ENCODE results near the gene POLD3.
"Not testable (repeated sequence)": the region's sequence is repeated elsewhere in the genome, so short reads cannot be mapped to it uniquely, and the experiment has no call there.

POLD3 gene

DNA sequence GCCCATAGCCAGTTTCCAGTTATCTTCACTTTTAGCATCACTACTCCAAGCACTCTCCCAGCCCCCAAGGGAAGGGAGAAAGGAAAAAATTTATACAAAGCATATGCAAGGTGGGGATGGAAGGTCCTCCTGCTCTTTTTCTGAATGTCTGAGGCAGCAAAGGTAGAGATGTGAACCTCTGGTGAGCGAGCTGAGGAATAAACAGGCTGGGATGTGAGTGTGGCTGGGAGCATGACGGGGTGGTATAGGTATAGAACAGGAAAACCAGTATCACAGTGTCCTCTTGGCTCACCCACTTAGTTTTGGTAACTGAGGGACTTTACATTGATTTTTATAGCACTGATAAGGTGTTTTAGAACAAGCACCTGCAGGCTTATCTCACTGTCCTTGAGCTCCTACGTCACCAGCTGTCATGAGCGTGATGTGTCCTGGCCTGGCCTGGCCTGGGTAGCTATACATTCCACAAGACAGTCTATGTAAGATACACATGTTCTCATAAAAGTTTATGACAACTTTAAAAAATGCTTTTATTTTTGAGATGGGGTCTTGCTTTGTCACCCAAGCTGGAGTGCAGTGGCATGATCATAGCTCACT, 10.3 kb upstream of the POLD3 start:
- DNase-seq (ENCODE audit: low read depth) = no peak

DNA sequence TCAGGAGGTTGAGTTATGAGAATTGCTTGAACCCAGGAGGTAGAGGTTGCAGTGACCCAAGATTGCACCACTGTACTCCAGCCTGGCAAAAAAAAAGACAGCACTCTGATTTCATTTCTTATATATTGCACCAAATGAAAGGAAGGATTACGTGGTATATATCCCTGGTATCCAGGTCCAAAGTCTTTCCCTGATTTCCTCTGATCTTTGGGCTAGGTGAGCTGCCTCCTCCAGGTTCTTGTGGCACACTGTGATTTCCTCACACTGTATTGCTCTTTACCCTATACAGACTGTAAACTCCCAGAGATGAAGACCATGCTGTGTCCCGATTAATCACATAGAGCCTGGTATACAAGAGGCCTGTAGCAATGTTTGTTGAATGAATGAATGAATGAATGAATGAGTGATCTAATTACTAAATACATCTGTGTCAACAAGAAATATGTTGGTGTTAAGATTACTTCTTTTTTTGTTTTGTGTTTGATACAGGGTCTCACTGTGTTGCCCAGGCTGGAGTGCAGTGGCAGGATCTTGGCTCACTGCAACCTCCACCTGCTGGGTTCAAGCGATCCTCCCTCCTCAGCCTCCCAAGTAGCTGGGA, 9.3 kb upstream of the POLD3 start:
- no peak for DNase-seq (ENCODE audit: low read depth)

DNA sequence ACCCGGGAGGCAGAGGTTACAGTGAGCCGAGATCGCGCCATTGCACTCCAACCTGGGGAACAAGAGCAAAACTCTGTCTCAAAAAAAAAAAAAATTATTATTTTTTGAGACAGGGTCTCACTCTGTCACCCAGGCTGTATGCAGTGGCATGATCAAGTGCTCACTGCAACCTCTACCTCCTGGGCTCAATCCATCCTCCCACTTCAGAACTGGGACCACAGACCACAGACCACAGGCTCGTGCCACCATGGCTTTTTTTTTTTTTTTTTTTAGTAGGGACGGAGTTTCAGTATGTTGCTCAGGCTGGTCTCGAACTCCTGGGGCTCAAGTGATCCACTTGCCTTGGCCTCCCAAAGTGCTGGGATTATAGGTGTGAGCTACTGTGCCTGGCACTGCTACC, 1.9 kb upstream of the POLD3 start:
- not testable (repeated sequence) for DNase-seq (ENCODE audit: low read depth)

DNA sequence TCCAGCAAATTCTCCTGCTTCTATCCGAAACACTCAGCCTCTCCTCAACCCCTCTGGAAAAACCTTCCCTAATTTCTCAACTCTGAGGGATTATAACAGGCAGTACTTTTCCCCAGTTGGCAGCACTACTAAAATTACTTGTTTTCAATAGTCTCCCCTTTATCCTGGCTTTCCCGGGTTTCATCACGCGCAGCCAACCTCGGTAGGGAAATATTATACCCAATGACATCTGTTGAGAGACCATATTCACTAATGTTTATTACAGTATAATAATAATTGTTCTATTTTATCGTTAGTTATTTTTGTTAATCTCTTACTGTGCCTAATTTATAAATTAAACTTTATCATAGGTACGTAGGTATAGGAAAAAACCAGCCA, 330 bp upstream of the POLD3 start:
- no peak for DNase-seq (ENCODE audit: low read depth)

DNA sequence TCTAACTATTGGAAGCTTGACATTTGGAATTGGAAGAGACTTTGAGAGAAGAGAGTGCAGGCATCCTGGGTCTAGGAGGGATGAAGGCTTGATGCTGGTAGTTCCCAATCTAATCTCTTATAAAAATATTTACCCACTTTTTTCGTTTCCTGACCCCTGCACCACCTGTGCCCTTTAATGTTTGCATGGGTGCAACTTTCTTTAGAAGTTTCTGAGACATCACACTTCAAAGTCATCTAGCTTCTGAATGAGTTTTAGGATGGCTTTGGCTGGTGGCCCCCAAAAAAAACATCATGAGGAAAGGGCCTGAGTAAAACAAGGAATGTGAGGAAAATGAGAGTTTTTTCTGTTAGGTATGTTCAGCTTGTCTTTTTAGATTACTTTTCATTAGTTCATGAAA, 1.1 kb downstream of the POLD3 start:
- no peak for DNase-seq (ENCODE audit: low read depth)

DNA sequence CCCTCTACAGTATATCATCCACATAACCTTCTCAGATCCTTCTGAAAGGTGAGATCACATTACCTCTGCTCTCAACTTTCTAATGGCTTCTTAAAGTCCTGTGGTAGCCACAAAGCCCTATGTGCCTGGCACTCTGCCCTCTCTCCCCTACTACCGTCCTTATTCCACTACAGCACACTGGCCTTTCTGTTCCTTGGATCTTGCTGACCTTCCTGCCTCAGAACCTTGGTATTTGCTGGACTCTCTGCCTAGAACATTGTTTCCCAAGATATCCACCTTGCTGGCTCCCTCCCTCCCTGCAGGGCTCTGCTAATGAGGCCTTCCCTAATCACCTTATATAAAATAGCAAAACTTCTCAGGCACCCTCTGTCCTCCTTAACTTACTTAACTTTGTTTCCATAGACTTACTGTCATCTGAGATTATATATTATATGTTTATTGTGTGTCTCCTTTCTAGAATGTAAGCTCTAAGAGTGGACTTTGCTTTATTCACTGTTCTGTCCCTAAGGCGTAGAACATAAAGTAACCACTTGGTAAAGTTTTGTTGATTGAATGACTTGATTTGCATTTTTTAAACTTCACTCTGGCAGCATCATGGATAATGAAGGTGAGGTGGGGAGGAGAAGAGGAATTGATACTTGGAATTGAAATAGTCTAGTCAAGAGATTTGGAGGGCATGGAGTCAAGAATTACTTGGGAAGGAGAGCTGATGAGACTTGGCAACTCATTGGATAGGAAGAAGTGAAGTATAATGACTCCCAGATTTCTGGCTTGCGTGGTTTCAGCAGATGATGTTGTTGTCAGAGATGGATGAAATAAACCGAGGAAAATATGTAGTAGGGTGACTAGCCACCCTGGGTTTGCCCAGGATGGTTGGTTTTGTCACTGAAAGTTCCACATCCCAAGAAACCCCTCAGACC, 10.5 kb downstream of the POLD3 start:
- no peak for DNase-seq (ENCODE audit: low read depth)

DNA sequence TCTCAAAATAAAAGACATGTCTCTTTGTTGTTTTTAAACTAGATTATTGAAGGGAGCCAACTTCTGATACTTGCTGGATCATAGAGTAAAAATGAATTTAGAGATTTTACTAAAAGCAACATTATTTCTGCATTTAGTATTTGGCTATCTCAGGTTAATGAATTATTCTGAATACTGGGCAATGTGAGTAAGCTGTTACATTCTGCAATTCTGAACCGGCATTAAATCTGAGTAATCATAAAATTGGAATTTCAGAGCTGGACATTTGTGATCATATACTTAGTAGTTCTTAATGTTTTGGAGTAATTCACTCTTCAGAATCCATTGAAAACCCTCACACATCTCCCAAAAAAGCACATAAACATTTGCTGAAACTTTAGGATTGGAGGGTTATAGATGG, 11.5 kb downstream of the POLD3 start:
- DNase-seq (ENCODE audit: low read depth) = no peak

DNA sequence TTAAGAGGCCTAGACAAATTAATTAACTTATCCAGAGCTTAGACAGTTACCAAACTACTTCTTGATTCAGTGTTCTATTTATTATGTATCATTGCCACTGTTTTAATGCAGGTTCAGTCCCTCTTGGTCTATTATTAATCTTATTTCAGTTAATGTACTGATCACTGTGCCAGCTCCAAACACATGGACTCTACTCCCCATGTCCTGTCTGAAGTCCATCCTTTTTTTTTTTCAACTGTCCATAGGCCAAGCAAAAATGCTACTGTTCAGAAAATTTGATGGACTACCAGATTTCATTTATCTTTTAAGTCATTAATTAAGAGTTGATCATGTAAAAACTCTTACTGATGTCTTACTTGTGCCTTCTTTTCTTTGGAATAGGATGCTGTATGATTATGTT, 11.9 kb downstream of the POLD3 start:
- no peak for DNase-seq (ENCODE audit: low read depth)

DNA sequence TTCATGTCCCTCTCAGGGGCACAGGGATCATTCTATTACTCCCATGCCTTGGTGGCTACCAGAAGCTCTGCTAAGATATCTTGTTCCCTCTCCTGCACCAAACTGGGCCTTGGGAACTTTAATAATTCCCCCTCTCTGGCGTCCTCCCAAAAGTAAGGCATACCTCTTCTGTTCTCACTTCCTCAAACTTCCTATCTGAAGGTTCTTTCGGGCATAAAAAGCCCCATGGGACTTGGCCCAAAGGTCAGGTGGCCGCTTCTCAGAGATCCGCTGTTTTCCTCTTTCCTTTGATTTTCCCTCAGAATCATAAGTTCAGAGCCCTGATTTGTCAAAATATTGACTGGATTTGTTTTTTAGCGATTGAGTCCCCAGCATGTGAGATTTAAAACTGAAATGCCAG, 13.0 kb downstream of the POLD3 start:
- no peak for DNase-seq (ENCODE audit: low read depth)

DNA sequence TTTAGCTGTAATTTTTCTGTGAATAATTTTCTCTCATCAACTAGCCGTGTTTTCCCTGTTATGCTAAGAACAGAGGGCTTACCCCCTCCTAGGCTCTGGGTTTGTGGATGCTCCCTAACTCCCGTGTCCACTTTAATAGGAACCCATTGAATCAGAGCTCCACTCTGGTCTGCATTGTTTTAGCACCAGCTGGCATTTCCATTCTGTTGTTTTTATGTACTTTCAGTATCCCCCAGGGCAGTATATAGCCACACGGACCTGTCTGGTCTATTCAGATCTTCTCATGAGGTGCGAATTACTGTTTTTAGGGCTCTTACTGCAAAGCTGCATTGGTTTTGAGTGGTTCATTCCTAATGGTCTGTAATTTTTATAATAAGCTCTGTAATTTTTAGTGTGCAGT, 16.0 kb downstream of the POLD3 start:
- no peak for DNase-seq (ENCODE audit: low read depth)

DNA sequence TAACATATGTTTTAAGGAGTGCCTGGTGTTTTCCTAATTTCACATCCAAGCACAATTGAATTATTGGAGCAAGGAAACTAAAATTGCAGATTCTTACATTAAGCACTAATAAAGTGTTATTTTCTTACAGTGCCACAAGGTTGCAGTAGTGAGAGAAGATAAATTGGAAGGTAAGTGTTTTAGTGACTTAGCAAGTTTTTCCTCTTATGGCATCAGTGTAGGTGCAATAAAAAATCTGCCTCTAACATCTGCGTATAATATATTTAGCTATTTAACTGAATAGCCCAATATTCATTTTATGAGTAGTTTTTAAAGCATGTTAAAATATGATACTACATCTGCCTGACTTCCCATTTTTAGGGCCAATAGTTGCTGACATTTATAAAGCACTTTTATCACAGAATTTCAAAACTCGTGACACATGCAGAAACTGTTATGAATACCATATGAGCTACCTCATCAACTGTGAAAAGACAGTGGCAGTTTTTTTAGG, 19.0 kb downstream of the POLD3 start:
- DNase-seq (ENCODE audit: low read depth) = no peak

DNA sequence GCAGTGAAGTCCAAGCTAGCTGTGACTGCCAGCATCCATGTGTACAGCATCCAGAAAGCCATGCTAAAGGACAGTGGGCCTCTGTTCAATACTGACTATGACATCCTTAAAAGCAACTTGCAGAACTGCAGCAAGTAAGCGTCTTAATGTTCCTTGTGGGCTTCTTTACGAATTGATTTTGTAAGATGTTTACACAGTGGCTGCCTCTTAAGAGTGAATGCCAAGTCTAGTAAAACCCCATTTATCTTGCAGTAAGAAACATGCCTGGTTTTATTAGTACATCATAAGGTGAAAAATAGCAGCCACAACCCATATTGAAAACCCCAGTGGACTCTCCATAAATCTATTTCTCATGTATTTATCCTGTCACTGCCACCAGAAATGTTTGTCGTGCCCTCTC, 20.5 kb downstream of the POLD3 start:
- DNase-seq (ENCODE audit: low read depth) = no peak

DNA sequence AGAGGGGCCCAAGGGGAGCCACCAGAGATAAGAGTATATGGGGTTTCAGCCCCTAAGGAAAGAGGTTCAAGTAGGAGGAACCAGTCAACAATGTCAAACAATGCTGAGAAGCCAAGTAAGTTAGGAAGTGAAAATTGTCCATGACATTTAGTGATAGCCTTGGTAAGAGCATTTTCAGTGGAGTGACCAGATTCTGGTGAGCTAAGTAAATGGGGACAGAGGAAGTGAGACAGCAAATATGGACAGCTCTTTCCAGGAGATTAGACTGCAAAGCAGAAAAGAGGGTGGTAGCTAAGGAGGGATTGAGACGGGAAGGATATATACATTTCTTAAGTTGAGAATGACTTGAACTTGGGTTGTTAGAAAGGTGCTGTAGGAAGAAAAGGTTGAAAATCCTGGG, 22.9 kb downstream of the POLD3 start:
- DNase-seq (ENCODE audit: low read depth) = no peak

DNA sequence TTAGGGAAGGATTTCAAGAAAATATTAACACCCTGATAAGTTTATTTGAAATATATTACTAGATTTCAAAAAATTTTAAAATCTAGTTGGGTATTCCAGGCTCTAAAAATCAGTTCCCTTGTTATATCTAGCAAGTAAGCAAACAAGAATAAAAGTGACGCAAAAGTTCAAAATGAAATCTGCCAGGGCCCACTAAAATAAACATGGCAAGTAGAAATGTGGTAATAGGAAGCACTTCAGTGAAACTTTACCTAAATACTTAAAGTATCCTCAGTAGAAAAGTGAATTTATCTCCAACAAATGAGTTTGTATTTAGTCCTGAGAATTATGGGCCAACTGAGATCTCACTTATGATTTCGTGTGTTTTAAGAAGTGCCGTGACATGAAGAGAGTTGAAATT, 23.6 kb downstream of the POLD3 start:
- no peak for DNase-seq (ENCODE audit: low read depth)

DNA sequence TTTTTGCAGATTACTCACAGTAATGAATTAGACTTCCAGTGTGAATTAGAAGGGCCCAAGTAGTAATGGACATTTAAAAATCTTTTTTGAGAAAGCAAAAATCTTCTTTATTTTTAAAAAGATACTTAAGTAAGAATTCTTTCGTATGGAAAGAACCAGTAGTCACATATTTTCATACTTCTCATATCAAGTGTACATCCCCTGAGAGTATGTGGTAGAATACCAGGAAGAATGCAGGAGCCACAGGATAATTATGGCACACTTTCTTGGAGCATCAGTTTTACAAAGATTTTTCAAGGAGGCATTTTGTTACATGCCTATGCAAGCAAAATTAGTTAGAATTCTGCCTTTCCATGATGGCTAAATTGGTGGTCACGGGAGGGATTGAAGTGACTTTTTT, 28.1 kb downstream of the POLD3 start:
- no peak for DNase-seq (ENCODE audit: low read depth)

DNA sequence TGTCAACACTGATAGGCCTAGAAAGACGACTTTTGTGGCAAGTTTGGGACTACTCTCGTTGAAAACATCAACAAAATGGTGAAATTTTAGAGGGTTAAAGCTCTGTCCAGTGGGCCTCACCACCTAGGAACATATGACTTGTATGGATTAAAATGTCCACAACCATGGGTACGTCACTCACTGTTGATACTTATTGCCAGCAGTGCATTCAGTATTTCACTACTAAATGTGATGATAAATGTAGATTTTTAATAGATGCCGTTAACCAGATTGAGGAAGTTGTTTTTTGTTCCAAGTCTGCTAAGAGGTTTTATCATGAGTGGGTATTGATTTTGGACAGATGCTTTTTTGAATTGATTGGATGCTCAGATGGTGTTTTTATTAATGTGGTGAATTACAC, 33.7 kb downstream of the POLD3 start:
- no peak for DNase-seq (ENCODE audit: low read depth)

DNA sequence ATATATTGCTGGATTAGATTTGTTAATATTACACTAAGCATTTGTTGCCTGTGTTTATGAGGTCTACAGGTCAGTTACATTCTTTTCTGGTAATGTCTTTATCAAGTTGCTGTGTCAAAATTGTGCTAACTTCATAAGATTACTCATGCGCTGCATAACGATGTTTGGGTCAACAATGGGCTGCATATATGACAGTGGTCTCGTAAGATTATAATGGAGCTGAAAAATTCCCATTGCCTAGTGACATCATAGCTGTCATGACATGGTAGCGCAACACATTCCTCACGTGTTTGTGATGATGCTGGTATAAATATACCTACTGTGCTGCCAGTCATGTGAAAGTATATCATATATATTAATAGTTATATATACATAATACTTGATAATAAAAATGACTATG, 34.2 kb downstream of the POLD3 start:
- DNase-seq (ENCODE audit: low read depth) = no peak

DNA sequence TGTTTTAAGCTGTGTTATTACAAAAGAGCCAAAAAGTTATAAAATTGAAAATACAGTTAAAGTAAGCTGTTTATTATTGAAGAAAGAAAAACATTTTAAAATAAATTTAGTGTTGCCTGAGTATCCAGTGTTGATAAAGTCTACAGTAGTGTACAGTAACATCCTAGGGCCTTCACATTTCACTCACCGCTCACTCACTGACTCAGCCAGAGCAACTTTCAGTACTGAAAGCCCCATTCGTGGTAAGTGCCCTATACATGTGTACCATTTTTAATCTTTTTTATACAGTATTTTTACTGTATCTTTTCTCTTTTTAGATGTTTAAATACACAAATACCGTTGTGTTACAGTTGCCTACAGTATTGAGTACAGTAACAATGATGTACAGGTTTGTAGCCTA, 35.0 kb downstream of the POLD3 start:
- no peak for DNase-seq (ENCODE audit: low read depth)

DNA sequence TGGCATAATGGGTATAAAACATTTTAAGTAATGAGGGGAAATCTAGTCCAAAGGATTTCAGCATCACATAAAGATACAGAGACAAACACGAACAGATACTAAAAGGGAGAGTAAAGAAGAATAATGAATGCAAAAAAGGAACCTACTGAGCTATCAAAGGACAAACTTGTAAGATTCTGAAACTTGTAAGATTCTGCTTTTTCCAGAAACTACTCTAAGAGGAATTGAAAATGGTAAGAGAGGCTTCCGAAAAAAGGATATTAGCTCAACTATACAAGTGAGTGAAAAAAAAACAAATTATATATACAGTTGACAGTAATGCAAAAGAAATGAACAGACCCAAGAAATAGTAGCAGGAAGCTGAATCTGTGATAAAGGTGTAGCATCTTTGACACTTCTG, 37.7 kb downstream of the POLD3 start:
- DNase-seq (ENCODE audit: low read depth) = no peak

DNA sequence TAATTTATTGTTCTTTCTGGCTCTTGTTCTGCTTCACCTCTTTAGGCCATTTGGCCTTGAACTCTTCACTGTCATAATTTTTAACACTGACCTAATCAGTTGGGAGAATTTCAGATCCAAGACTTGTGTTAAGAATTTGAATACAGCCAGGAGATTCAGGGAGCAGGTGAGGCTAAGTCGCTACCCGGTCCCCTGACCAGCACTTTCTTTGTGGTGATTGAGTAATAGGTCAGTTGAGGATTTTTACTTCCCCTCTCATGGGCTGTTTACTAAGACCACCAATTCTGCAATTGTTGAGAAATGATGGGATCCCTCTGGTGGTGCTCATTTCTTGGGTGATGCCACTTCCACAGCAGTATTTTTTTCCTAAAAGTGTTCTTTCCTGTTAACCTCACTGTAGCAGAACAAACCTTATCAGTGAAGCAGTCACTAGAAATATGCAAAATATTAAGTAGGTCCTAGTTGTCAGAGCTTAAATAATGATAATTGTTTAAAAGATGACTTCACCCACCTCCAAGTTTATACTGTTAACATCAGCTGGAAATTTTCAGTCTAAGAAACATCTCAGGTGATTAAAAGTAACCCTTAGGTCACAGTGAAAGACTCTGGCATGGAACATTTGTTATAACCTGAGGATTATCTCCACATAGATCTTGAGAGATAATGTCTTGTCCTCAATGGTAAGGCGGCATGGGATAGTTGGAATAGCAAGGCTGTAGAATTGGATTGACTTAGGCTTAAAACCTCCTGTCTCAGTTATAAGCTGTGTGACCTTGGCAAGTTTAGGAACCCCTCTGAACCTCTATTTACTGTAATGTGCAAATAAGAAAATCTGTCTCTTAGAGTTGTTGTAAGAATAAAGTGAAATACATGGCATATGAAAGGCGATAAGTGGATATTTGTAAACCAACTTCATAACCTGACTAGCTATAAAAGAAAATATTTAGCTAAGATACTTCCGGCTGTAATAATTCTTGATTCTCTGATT, 41.3 kb downstream of the POLD3 start:
- DNase-seq (ENCODE audit: low read depth) = no peak

DNA sequence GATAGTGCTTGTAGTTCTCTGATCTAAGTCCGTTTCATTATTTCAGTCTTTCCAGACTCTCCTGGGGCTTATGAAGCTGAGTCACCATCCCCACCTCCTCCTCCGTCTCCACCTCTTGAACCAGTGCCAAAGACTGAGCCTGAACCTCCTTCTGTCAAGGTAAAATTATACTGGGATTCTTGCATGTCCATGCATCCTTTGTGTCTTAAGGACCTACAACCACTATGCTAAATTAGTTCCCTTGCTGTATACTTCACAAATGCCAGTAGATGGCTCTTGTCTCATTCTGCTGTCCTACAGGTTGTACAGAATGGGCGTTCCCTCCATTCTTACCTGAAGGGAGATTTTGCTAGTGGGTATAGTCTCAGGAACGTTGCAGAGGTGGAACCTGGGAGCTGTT, 42.2 kb downstream of the POLD3 start:
- no peak for DNase-seq (ENCODE audit: low read depth)

DNA sequence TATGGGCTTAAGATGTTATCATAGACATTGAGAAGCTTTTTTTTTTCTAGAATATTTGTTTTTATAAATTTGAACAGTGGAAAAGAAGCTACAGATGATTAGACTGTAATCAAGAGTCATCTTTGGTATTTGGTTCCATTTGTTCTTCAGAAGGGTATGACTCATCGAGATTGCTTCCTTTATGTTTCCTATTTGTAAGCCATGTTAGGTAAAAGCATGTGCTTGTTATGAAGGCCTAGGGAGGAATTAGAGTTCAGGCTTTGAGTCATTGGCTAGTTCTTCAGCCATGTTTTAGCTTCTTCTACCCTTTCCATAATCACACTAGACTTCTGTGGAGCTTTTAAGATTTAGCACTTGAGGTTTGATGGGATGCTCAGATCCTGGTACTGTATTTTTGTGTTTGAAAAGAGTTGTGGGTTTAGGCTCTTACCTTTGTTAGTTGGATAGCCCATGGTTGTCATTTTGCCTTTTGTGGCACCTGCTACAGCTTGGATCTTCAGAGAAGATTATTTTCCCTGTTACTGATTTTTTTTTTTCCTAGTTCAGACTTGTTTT, 44.3 kb downstream of the POLD3 start:
- no peak for DNase-seq (ENCODE audit: low read depth)

Measured in activated T-cell treated with anti-CD3 and anti-CD28 coated beads for 24 hours (primary cell).